OCI-LY7 (cell line): ENCODE results near the gene SLC18A2. TPM values are rescaled to one million over a fixed set of nuclear protein-coding genes. Genes with fewer than 3 reads are reported as not detected.

Experiments used
- BruUV-seq: library from RNA; stranded (reverse); fragments of 400-500 nt; replicated peaks from 2 replicates; lab custom pipeline; 2021; lab: Mats Ljungman, UMichigan
- CTCF ChIA-PET: fragments of 300-600 bp; sonication (Branson Sonifier 250); formaldehyde crosslinking; loops from one replicate; lab custom pipeline; 2022; ENCODE audit warnings: antibody characterized with exemption; ENCODE audit not compliant: unreplicated experiment; lab: Charles Lee
- POLR2A ChIA-PET: fragments of 300-600 bp; sonication (Branson Sonifier 250); formaldehyde crosslinking; loops from one replicate; lab custom pipeline; 2022; ENCODE audit warnings: antibody characterized with exemption; lab: Charles Lee
- DNase-seq: peaks from one replicate; pipeline ENCODE4 v3.0.0-alpha.2; 2015; ENCODE audit warnings: low spot score
- H2AFZ ChIP-seq: fragments of 200-600 bp; sonication (generic), shearing (Covaris generic); 2 replicates; pipeline ENCODE4 v1.6.1; 2014; ENCODE audit warnings: mild to moderate bottlenecking, antibody characterized with exemption, low read length, moderate library complexity
- H3K27ac ChIP-seq: fragments of 200-600 bp; sonication (generic); 2 replicates; pipeline ENCODE4 v1.5.1; 2014; ENCODE audit warnings: mixed run types, low read depth, mild to moderate bottlenecking, moderate library complexity, low read length, inconsistent platforms; ENCODE audit not compliant: poor library complexity, severe bottlenecking
- H3K36me3 ChIP-seq: fragments of 200-600 bp; sonication (generic); 2 replicates; pipeline ENCODE4 v1.6.1; 2014; ENCODE audit warnings: mild to moderate bottlenecking, antibody characterized with exemption, low read length, moderate library complexity, mixed read lengths; ENCODE audit not compliant: insufficient read depth
- H3K4me1 ChIP-seq: fragments of 200-600 bp; sonication (generic); 2 replicates; pipeline ENCODE4 v1.5.1; 2014; ENCODE audit warnings: mild to moderate bottlenecking, low read length; ENCODE audit not compliant: insufficient read depth, poor library complexity, severe bottlenecking
- H3K4me2 ChIP-seq: fragments of 200-600 bp; sonication (generic); 2 replicates; pipeline ENCODE4 v1.6.1; 2014; ENCODE audit warnings: mild to moderate bottlenecking, low read length
- H3K4me3 ChIP-seq: fragments of 200-600 bp; sonication (generic); 2 replicates; pipeline ENCODE4 v1.5.1; 2014; ENCODE audit warnings: mild to moderate bottlenecking, low read depth, low read length; ENCODE audit not compliant: poor library complexity, severe bottlenecking
- H3K79me2 ChIP-seq: fragments of 200-600 bp; sonication (generic); 2 replicates; pipeline ENCODE4 v1.6.1; 2016; ENCODE audit warnings: low read depth, mild to moderate bottlenecking, low read length, moderate library complexity, mixed read lengths; ENCODE audit not compliant: insufficient read depth
- H3K9me2 ChIP-seq: fragments of 200-600 bp; sonication (generic); 2 replicates; pipeline ENCODE4 v1.6.1; 2016; ENCODE audit warnings: mild to moderate bottlenecking, low read length, mixed read lengths; ENCODE audit not compliant: insufficient read depth
- H3K9me3 ChIP-seq: fragments of 200-600 bp; sonication (generic); 2 replicates; pipeline ENCODE4 v1.6.1; 2014; ENCODE audit warnings: mild to moderate bottlenecking, mixed run types, low read length, mixed read lengths
- H4K20me1 ChIP-seq: fragments of 200-600 bp; sonication (generic); 2 replicates; pipeline ENCODE4 v1.6.1; 2014; ENCODE audit warnings: mild to moderate bottlenecking, antibody characterized with exemption, low read length, moderate library complexity, mixed read lengths; ENCODE audit not compliant: insufficient read depth
- EZH2phosphoT487 ChIP-seq: fragments of 200-600 bp; sonication (generic); IDR thresholded peaks from 2 replicates; pipeline ENCODE4 v1.6.1; 2018; ENCODE audit warnings: low read depth, borderline replicate concordance, mild to moderate bottlenecking, mixed run types, antibody characterized with exemption, low read length, moderate library complexity, mixed read lengths
- intact Hi-C: fragments of 100-400 bp; cut with micrococcal nuclease; formaldehyde crosslinking; loops from one replicate; pipeline ENCODE4 v1.10.0; 2022; ENCODE audit not compliant: unreplicated experiment
- total RNA-seq, 2 experiments: library from RNA; depleted of rRNA in 1 of 2; stranded (reverse); fragments of >200 nt in 1 of 2; shearing (Covaris generic) in 1 of 2; gene quantifications; 2 replicates each; pipeline ENCODE4 v1.2.3, GENCODE V29; 2014 to 2022
- TF ChIP-seq, protein P1 (sequence below): fragments of 200-600 bp; sonication (generic); conservative IDR thresholded peaks from 2 replicates; pipeline ENCODE4 v1.5.1; 2014; ENCODE audit warnings: mild to moderate bottlenecking, antibody characterized with exemption, low read length, moderate library complexity, mixed read lengths

Gene SLC18A2
- total RNA-seq, 2 experiments from 2014 or later: not detected

DNA sequence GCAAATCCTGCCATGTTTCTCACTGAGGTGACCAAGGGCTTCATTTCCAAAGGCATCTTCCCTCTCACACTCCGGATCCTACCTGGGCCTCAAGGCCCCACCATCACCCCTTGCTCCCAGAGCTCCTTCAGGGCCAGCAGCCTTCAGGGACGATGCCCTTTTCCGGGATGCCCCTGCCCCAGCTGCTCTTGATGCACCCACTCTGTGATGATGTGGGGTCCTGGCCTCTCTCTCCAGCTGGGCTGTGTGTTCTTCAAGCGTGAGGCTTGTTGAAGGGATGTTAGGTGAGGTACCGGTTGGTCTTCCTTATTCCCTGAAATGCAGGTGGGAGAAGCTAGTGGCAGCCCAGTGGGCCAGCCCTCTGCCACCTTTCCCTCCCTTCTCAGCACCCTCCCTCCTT, 18.4 kb upstream of the SLC18A2 start:
- Histone ChIP-seq H2AFZ (no peak overlapping the region), H3K9me2 (no peaks in the 10 kb centered on the region), H3K79me2 (no peaks in the 10 kb centered on the region), H3K9me3 (no peaks in the 10 kb centered on the region), H3K4me1 (no peaks in the 10 kb centered on the region), H3K36me3 (no peaks in the 10 kb centered on the region), H3K4me2 (no peak overlapping the region), H3K4me3 (no peak overlapping the region), H4K20me1 (no peaks in the 10 kb centered on the region), H3K27ac (no peak overlapping the region)
- TF ChIP-seq, protein P1, sequence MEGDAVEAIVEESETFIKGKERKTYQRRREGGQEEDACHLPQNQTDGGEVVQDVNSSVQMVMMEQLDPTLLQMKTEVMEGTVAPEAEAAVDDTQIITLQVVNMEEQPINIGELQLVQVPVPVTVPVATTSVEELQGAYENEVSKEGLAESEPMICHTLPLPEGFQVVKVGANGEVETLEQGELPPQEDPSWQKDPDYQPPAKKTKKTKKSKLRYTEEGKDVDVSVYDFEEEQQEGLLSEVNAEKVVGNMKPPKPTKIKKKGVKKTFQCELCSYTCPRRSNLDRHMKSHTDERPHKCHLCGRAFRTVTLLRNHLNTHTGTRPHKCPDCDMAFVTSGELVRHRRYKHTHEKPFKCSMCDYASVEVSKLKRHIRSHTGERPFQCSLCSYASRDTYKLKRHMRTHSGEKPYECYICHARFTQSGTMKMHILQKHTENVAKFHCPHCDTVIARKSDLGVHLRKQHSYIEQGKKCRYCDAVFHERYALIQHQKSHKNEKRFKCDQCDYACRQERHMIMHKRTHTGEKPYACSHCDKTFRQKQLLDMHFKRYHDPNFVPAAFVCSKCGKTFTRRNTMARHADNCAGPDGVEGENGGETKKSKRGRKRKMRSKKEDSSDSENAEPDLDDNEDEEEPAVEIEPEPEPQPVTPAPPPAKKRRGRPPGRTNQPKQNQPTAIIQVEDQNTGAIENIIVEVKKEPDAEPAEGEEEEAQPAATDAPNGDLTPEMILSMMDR: no peak
- TF ChIP-seq EZH2phosphoT487: no peak
- POLR2A ChIA-PET: no interaction called here
- intact Hi-C loops: no loop called here
- no peak for DNase-seq
- CTCF ChIA-PET: no interaction called here
- no TSS peak for BruUV-seq

DNA sequence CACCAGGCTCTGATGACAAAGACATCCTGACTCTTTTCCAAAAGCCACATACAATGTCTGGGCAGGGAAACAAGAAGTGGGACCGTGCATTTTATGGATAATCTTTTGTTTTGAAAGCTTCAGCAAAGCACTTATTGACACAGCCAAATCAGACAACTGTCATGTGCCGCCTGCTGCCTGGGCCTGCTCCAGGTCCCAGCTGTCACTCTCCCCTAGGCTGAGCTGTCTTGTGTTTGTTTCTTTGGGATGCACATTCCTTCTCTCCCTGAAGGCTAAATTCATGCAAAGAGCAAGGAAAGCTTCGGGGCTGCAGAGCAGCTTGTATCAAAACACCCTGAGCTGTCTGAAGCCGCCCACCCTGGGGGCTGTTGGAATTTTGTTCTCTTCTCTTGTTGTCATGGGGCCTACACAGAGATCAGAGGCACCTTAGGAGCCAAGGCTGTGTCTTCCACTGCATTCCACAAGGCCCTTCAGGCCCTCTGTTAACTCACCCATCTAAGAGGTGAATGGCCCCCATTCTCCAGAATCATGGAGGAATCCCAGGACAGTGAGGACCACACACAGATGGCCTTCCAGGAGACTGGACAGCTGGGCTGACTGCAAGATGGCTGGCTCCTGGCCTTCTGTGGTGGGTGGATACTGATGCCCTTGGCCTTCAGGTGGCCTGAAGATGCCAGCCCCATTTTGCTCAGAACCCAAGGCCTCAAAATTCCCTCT, 17.8 kb upstream of the SLC18A2 start:
- CTCF ChIA-PET: no interaction called here
- intact Hi-C loops: no loop called here
- Histone ChIP-seq H4K20me1 (no peaks in the 10 kb centered on the region), H3K79me2 (no peaks in the 10 kb centered on the region), H3K9me2 (no peaks in the 10 kb centered on the region), H3K4me3 (no peak overlapping the region), H3K4me1 (no peaks in the 10 kb centered on the region), H3K36me3 (no peaks in the 10 kb centered on the region), H3K9me3 (no peaks in the 10 kb centered on the region), H3K4me2 (no peak overlapping the region), H3K27ac (no peak overlapping the region), H2AFZ (no peak overlapping the region)
- no peak for TF ChIP-seq EZH2phosphoT487
- TF ChIP-seq, protein P1: no peak
- no peak for DNase-seq
- no TSS peak for BruUV-seq
- POLR2A ChIA-PET: no interaction called here

DNA sequence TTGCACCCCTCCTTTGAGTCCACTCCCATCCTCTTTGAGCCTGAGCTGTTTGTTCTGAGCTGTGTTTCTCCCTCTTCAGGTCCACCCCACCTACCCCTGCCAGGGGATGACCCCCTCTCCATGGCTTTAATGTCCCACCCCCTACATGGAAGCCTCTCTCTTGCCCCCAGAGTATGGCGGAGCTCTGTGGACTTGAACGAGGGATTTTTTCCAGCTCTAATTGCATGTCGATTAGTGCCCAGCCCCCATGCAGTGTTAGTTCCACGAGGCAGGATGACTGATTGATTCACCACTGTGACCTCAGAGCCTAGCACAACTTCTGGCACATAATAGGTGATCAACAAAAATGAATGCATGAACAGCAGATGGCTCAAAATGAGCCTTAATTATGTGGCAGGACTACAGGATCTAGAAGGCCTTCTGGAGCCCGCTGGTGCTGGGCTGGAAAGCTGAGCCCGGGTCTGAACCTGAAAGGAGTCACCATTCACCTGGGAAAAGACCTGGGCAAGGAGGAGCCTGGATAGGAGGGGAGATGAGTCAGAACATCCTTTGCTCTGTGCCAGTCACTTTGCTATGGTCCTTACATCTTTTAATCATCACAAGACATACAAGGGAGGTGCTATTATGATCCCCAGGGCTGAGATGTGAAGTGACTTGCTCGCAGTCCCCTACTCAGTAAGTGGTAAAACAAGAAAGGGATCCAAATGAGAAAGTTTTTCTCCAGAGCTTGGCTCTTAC, 17.1 kb upstream of the SLC18A2 start:
- Histone ChIP-seq H4K20me1 (no peaks in the 10 kb centered on the region), H2AFZ (no peak overlapping the region), H3K27ac (no peak overlapping the region), H3K4me3 (no peak overlapping the region), H3K4me2 (no peak overlapping the region), H3K9me2 (no peaks in the 10 kb centered on the region), H3K36me3 (no peaks in the 10 kb centered on the region), H3K9me3 (no peaks in the 10 kb centered on the region), H3K4me1 (no peaks in the 10 kb centered on the region), H3K79me2 (no peaks in the 10 kb centered on the region)
- TF ChIP-seq, protein P1: no peak
- TF ChIP-seq EZH2phosphoT487: no peak
- intact Hi-C loops: no loop called here
- POLR2A ChIA-PET: no interaction called here
- DNase-seq: no peak
- BruUV-seq: no TSS peak
- CTCF ChIA-PET: no interaction called here
